Measurements from ENCODE around the gene TH. TPM values are rescaled to one million over a fixed set of nuclear protein-coding genes. Genes with fewer than 3 reads are reported as not detected.
A peak's percentile ranks its signal among the peaks of the same experiment; 100 is the strongest.

Gene TH
- total and polyA plus RNA-seq, 9 of the 15 experiments (the other 6 are each of a cell fraction or from before 2014, with no cell fraction given) = not detected

GRCh38 chr11:2151500-2152257, 19.9 kb downstream of the TH start (continued):
- TF ChIP-seq REST (IDR thresholded peaks at IDR 0.05; ENCODE audit: borderline replicate concordance) (peak; percentile 36; the same call in 1 of the 2 replicates), REST (CRISPR knock-in tag; IDR thresholded peaks at IDR 0.05; ENCODE audit: low read depth) (no peak), CTCF (IDR thresholded peaks at IDR 0.05 in 2 of 3, conservative IDR thresholded peaks at IDR 0.05 in 1 of 3; ENCODE audit: insufficient read depth in 2 of 3, low read depth in 1 of 3, low read length in 3 of 3) (peak; percentile 75 to 83 (median 80)), XRCC4 (IDR thresholded peaks at IDR 0.05; ENCODE audit: extremely low read depth, insufficient read depth, insufficient read length) (no peak), TFAP4 (CRISPR knock-in tag; IDR thresholded peaks at IDR 0.05; ENCODE audit: borderline replicate concordance) (0 out of 2 replicates have a peak, but pooled peaks have one; percentile 17), SP1 (CRISPR knock-in tag; IDR thresholded peaks at IDR 0.05) (0 out of 2 replicates have a peak, but pooled peaks have one; percentile 36), DDX20 (tag; IDR thresholded peaks at IDR 0.05; ENCODE audit: low read depth) (no peak), ZNF76 (CRISPR knock-in tag; IDR thresholded peaks at IDR 0.05; ENCODE audit: borderline replicate concordance) (no peak), ZNF184 (CRISPR knock-in tag; IDR thresholded peaks at IDR 0.05) (no peak), STAG1 (CRISPR knock-in tag; IDR thresholded peaks at IDR 0.05; ENCODE audit: borderline replicate concordance) (peak; percentile 58; the same call in 1 of the 2 replicates), ZEB2 (IDR thresholded peaks at IDR 0.05) (0 out of 2 replicates have a peak, but pooled peaks have one; percentile 56), SAFB2 (IDR thresholded peaks at IDR 0.05; ENCODE audit: borderline replicate concordance, low read depth, low read length, severe bottlenecking) (no peak)

All from K562 (cell line).